Measurements from ENCODE around the gene CRYBG3.

The CRYBG3 gene

GRCh38 chr3:97841304-97841703 lies 19.5 kb downstream of the CRYBG3 start:
- no peak for TF ChIP-seq CTCF (IDR thresholded peaks at IDR 0.05)

- TF ChIP-seq CTCF (IDR thresholded peaks at IDR 0.05) = no peak
Measured at GRCh38 chr3:97841956-97842355, 20.1 kb downstream of the CRYBG3 start.

GRCh38 chr3:97848779-97849178 lies 27.0 kb downstream of the CRYBG3 start:
- TF ChIP-seq CTCF (IDR thresholded peaks at IDR 0.05) = no peak

GRCh38 chr3:97857401-97857800 lies 35.6 kb downstream of the CRYBG3 start:
- TF ChIP-seq CTCF (IDR thresholded peaks at IDR 0.05) = no peak

GRCh38 chr3:97860364-97860763 lies 38.6 kb downstream of the CRYBG3 start:
- TF ChIP-seq CTCF (IDR thresholded peaks at IDR 0.05) = no peak

- no peak for TF ChIP-seq CTCF (IDR thresholded peaks at IDR 0.05)
Measured at GRCh38 chr3:97862582-97862981, 40.8 kb downstream of the CRYBG3 start.

GRCh38 chr3:97863031-97863430 lies 41.2 kb downstream of the CRYBG3 start:
- TF ChIP-seq CTCF (IDR thresholded peaks at IDR 0.05) = no peak

GRCh38 chr3:97863775-97864174 lies 42.0 kb downstream of the CRYBG3 start:
- TF ChIP-seq CTCF (IDR thresholded peaks at IDR 0.05) = no peak
